IPS-NIHi7 (cell line): ENCODE results near the gene COL6A1.
"Not testable (repeated sequence)": the region's sequence is repeated elsewhere in the genome, so short reads cannot be mapped to it uniquely, and the experiment has no call there.

Experiments used
- DNase-seq: peaks from one replicate; pipeline ENCODE4 v3.0.0; 2012; ENCODE audit warnings: mixed read lengths; ENCODE audit errors: extremely low spot score

The COL6A1 gene

GRCh38 chr21:45965084-45965809 is 16.3 kb upstream of the COL6A1 start:
- no peak for DNase-seq

- DNase-seq, result no peak
These were observed 14.7 kb upstream of the COL6A1 start for GRCh38 chr21:45966791-45967394.

- DNase-seq, result no peak
These were observed 11.5 kb upstream of the COL6A1 start for GRCh38 chr21:45969921-45970673.

GRCh38 chr21:45970674-45971615 is 10.6 kb upstream of the COL6A1 start:
- DNase-seq, result peak; percentile 93

GRCh38 chr21:45971616-45972352 is 9.8 kb upstream of the COL6A1 start:
- DNase-seq, result no peak

GRCh38 chr21:45972353-45972715 is 9.2 kb upstream of the COL6A1 start:
- no peak for DNase-seq

GRCh38 chr21:45972716-45973474 is 8.7 kb upstream of the COL6A1 start:
- no peak for DNase-seq

GRCh38 chr21:45973475-45974072 is 8.0 kb upstream of the COL6A1 start:
- no peak for DNase-seq

GRCh38 chr21:45974073-45975019 is 7.2 kb upstream of the COL6A1 start:
- DNase-seq, result peak; percentile 63

- no peak for DNase-seq
These were observed 6.4 kb upstream of the COL6A1 start for GRCh38 chr21:45975020-45975666.

- not testable (repeated sequence) for DNase-seq
These were observed 5.7 kb upstream of the COL6A1 start for GRCh38 chr21:45975667-45976409.

GRCh38 chr21:45976701-45977311 is 4.8 kb upstream of the COL6A1 start:
- DNase-seq, result no peak

- no peak for DNase-seq
These were observed 4.2 kb upstream of the COL6A1 start for GRCh38 chr21:45977396-45977795.

GRCh38 chr21:45979141-45979631 is 2.4 kb upstream of the COL6A1 start:
- DNase-seq, result no peak

GRCh38 chr21:45979651-45980050 is 1.9 kb upstream of the COL6A1 start:
- DNase-seq, result no peak

- DNase-seq, result no peak
These were observed 1.3 kb upstream of the COL6A1 start for GRCh38 chr21:45980271-45980670.

- DNase-seq, result no peak
These were observed 873 bp upstream of the COL6A1 start for GRCh38 chr21:45980697-45981096.
